Bronchial epithelial cell (primary cell): ENCODE measurements around the gene POLR1A. TPM values are rescaled to one million over a fixed set of nuclear protein-coding genes. Genes with fewer than 3 reads are reported as not detected.

ENCODE experiments used
- DNase-seq: peaks from one replicate; pipeline ENCODE4 v3.0.0-alpha.2; 2010; ENCODE audit warnings: low read depth
- FAIRE-seq: peaks from 2 replicates; lab custom pipeline; 2011; peaks lifted over from hg19 to GRCh38; lab: Jason Lieb, UNC
- H3K27me3 ChIP-seq: 2 replicates; pipeline ENCODE4 v1.5.1; 2011; ENCODE audit warnings: low read length; ENCODE audit not compliant: control insufficient read depth, insufficient read depth
- H3K36me3 ChIP-seq: 2 replicates; pipeline ENCODE4 v1.5.1; 2011; ENCODE audit warnings: low read length; ENCODE audit not compliant: control insufficient read depth, insufficient read depth
- H3K4me3 ChIP-seq: 2 replicates; pipeline ENCODE4 v1.5.1; 2011; ENCODE audit warnings: mild to moderate bottlenecking, low read depth, low read length, control low read depth
- CTCF ChIP-seq: IDR thresholded peaks from 2 replicates; pipeline ENCODE4 v1.5.1; 2011; ENCODE audit warnings: mild to moderate bottlenecking, moderate library complexity, low read length, control low read depth, inconsistent platforms; ENCODE audit not compliant: insufficient read depth, severe bottlenecking
- total RNA-seq: library from RNA; depleted of rRNA; stranded (reverse); fragments of >200 nt; gene quantifications from 2 replicates; pipeline ENCODE4 v1.2.1, GENCODE V29; 2014

POLR1A gene
- total RNA-seq, 1 donor from 2014 or later = 9.7 TPM

DNA sequence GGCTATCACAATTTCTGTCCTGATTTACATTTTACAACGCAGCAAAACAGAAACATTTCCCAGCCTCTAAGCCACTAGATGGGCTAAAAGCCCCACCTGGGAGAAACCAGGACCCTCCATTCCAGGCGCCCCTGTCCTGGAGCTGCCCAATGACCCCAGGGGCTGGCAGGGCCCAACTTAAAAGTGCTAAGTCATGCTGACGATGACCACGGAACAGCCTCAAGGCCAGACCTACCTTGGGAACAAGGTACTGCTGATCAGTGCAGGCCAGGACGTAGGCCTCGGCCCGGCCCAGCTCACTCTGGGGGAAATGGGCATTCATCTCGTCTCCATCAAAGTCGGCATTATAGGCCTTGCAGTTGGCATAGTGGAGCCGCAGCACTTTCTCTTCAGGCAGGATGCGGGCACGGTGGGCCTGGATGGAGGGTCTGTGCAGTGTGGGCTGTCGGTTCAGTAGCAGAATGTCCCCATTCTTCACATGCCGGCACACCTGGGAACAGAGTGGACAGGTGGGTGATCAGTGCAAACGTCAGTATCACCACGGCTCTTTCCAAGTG is 35.8 kb downstream of the POLR1A start:
- FAIRE-seq (no peak), DNase-seq (no peak)
- H3K27me3 ChIP-seq = no peaks in the 10 kb centered on the region
- TF ChIP-seq CTCF = no peak
- no peak overlapping the region for H3K4me3 ChIP-seq
- peaks cover 23% of the 10 kb centered on the region for H3K36me3 ChIP-seq

DNA sequence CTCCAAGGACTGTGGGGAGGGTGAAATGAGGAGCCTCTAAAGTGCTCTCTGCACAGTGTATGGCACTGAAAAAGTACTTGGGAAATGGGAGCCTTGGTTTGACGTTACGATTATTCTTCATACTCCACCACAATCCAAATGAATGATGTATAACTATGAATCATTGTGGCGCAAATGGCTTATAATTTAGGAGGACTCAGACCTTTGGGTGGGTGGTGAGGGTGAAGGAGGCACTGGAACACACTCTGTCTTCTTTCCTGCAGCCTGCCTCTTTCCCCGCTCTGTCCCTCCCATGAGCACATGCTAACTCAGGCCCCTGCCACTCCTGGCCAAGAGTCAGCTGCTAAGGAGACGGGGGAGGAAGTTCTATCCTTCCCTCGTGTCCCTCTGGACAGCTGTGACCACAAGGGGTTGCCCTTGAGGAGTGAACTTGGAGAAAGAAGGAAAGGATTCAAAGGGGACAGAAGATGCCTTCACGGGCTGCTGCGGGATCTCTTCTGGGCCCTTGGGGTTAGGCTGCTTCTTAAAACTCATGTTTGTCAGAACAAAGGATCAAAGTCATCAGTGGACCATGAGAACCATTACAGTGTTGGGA is 36.5 kb downstream of the POLR1A start:
- no peak for TF ChIP-seq CTCF
- no peak for DNase-seq
- Histone ChIP-seq H3K4me3 (no peak overlapping the region), H3K36me3 (peaks cover 24% of the 10 kb centered on the region), H3K27me3 (no peaks in the 10 kb centered on the region)
- FAIRE-seq = no peak

GRCh38 chr2:86068648-86069047 is 37.0 kb downstream of the POLR1A start:
- no peak for DNase-seq
- no peak for TF ChIP-seq CTCF

DNA sequence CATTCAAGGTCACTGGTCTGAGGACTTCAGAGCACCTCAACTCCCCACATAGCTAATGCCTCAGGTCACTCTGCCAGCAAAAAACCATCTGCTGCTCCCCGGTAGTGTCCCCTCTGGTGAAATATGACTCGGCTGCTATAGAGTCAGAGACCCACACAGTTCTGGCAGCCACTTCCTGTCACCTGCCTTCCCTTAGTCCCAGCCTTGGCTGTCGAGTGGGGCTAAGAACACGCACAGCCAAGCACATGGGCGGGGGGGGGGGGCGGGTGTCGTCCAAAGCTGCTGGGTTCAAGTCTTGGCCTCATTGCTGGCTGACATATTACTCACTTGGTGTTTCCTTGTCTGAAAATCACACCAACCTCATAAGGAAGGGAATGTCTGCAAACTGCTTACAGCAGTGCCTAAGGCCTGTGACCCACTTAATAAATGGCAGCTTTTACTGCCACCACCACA is 37.5 kb downstream of the POLR1A start:
- Histone ChIP-seq H3K4me3 (no peak overlapping the region), H3K36me3 (peaks cover 24% of the 10 kb centered on the region), H3K27me3 (no peaks in the 10 kb centered on the region)
- no peak for DNase-seq
- TF ChIP-seq CTCF = no peak
- FAIRE-seq = no peak

More at GRCh38 chr2:86068648-86069047, 37.0 kb downstream of the POLR1A start:
- Histone ChIP-seq H3K27me3 (no peaks in the 10 kb centered on the region), H3K36me3 (peaks cover 24% of the 10 kb centered on the region), H3K4me3 (no peak overlapping the region)
- no peak for FAIRE-seq

- Histone ChIP-seq H3K4me3 (no peak overlapping the region), H3K36me3 (peaks cover 21% of the 10 kb centered on the region), H3K27me3 (no peaks in the 10 kb centered on the region)
- FAIRE-seq (no peak), DNase-seq (no peak)
- no peak for TF ChIP-seq CTCF
Observed at GRCh38 chr2:86066915-86067314, 38.8 kb downstream of the POLR1A start.
